Body of pancreas (tissue), 4 donors: Measurements from ENCODE around the gene ING5. TPM values are rescaled to one million over a fixed set of nuclear protein-coding genes. Genes with fewer than 3 reads are reported as not detected.

Experiments used
- ATAC-seq: fragments of 150-250 bp; one replicate; pipeline ENCODE4 v1.9.1; 2016
- DNase-seq, 4 donors: peaks; one replicate each; pipeline ENCODE4 v3.0.0-alpha.2; 2019
- H3K27ac ChIP-seq, 4 donors: fragments of 200-600 bp; sonication (generic); 1 replicate in 3 of 4; 2 replicates in 1 of 4; pipeline versions ENCODE4 v1.5.1 to v1.6.1; 2016 to 2019; ENCODE audit warnings: mild to moderate bottlenecking in 1 of 4, mixed read lengths in 1 of 4, moderate library complexity in 1 of 4
- H3K27me3 ChIP-seq, 2 donors: fragments of 200-600 bp; sonication (generic); one replicate each; pipeline ENCODE4 v1.6.0; 2016; ENCODE audit warnings: mild to moderate bottlenecking in 1 of 2
- H3K36me3 ChIP-seq, 2 donors: fragments of 200-600 bp; sonication (generic); replicated peaks in 1 of 2; 2 replicates each; pipeline ENCODE4 v1.5.1; 2016; ENCODE audit warnings: low read depth in 2 of 2; ENCODE audit not compliant: insufficient read depth in 1 of 2
- H3K4me1 ChIP-seq: fragments of 200-600 bp; sonication (generic); one replicate; pipeline ENCODE4 v1.6.0; 2016
- H3K4me3 ChIP-seq, 2 donors: fragments of 200-600 bp; sonication (generic); 1 replicate in 1 of 2; 2 replicates in 1 of 2; pipeline ENCODE4 v1.5.1; 2016 to 2019
- H3K9me3 ChIP-seq, 3 donors: fragments of 200-600 bp; sonication (generic); 1 replicate in 2 of 3; 2 replicates in 1 of 3; pipeline ENCODE4 v1.5.1; 2016
- CTCF ChIP-seq, 7 experiments: fragments of 450-650 bp in 4 of 7; fragments of 200-600 bp in 3 of 7; sonication (generic) in 3 of 7; IDR thresholded peaks; one replicate each; pipeline ENCODE4 v1.5.1; 2016 to 2019; ENCODE audit warnings: antibody characterized with exemption in 7 of 7
- POLR2A ChIP-seq, 3 donors: fragments of 450-650 bp; IDR thresholded peaks; one replicate each; pipeline ENCODE4 v1.6.1; 2016; ENCODE audit warnings: antibody characterized with exemption in 3 of 3, mild to moderate bottlenecking in 2 of 3
- WGBS, 2 donors: methylation state at CpG; one replicate each; pipeline ENCODE4 v1.1.5; 2017; 5-methylcytosine and 5-hydroxymethylcytosine counted together
- intact Hi-C: fragments of 100-400 bp; cut with DNase I; formaldehyde crosslinking; loops from one replicate; pipeline ENCODE4 v1.15.1; 2023
- total RNA-seq, 2 donors: library from RNA; depleted of rRNA; stranded (reverse); fragments of >200 nt; gene quantifications; one replicate each; pipeline ENCODE4 v1.1.0, GENCODE V29; 2016

The ING5 gene
- total RNA-seq, 2 donors from 2014 or later, result 28.5 to 89.0 TPM

- H3K27me3 ChIP-seq, result no peaks in the 10 kb centered on the region
- peaks cover 0 to 21% of the 10 kb centered on the region in 2 donors for H3K36me3 ChIP-seq
- no peak overlapping the region for H3K4me3 ChIP-seq
- DNase-seq, result no peak
- TF ChIP-seq CTCF (IDR thresholded peaks at IDR 0.05) (no peak), POLR2A (IDR thresholded peaks at IDR 0.05) (no peak)
- H3K4me1 ChIP-seq, result no peaks in the 10 kb centered on the region
- H3K27ac ChIP-seq, result no peak overlapping the region
- WGBS, 2 donors, result 86 to 97% methylated on average over 1 to 16 of the region's 16 CpGs
- H3K9me3 ChIP-seq, result peaks cover 0 to 3% (median 0%) of the 10 kb centered on the region in 3 donors
- no peak for ATAC-seq
- intact Hi-C loops, result no loop called here
These were observed 17.3 kb downstream of the ING5 start for GRCh38 chr2:241719093-241719492.

- Histone ChIP-seq H3K27ac (no peak overlapping the region), H3K4me1 (no peaks in the 10 kb centered on the region), H3K4me3 (no peak overlapping the region), H3K27me3 (no peaks in the 10 kb centered on the region), H3K9me3 (peaks cover 0 to 3% (median 0%) of the 10 kb centered on the region in 3 donors), H3K36me3 (peaks cover 0 to 18% of the 10 kb centered on the region in 2 donors)
- 92 to 95% methylated on average over 14 to 16 of the region's 19 CpGs for WGBS, 2 donors
- no peak for ATAC-seq
- intact Hi-C loops, result no loop called here
- TF ChIP-seq POLR2A (IDR thresholded peaks at IDR 0.05) (no peak), CTCF (IDR thresholded peaks at IDR 0.05) (no peak)
- DNase-seq, result no peak
These were observed 18.3 kb downstream of the ING5 start for GRCh38 chr2:241720099-241720498.

- WGBS, 2 donors, result 90 to 97% methylated on average over 9 to 14 of the region's 15 CpGs
- Histone ChIP-seq H3K4me1 (no peaks in the 10 kb centered on the region), H3K4me3 (no peak overlapping the region), H3K36me3 (peaks cover 0 to 18% of the 10 kb centered on the region in 2 donors), H3K27me3 (no peaks in the 10 kb centered on the region), H3K9me3 (peaks cover 0 to 3% (median 0%) of the 10 kb centered on the region in 3 donors), H3K27ac (no peak overlapping the region)
- no peak for TF ChIP-seq POLR2A (IDR thresholded peaks at IDR 0.05)
- intact Hi-C loops, result no loop called here
- DNase-seq (no peak), ATAC-seq (no peak)
These were observed 18.7 kb downstream of the ING5 start for GRCh38 chr2:241720560-241720959.

- WGBS, 2 donors, result 88 to 92% methylated on average over 11 to 12 of the region's 12 CpGs
- DNase-seq, result no peak
- Histone ChIP-seq H3K27me3 (no peaks in the 10 kb centered on the region), H3K9me3 (peaks cover 0 to 3% (median 0%) of the 10 kb centered on the region in 3 donors), H3K4me1 (no peaks in the 10 kb centered on the region), H3K4me3 (no peak overlapping the region), H3K36me3 (peaks cover 0 to 18% of the 10 kb centered on the region in 2 donors), H3K27ac (no peak overlapping the region)
- no peak for ATAC-seq
- intact Hi-C loops, result no loop called here
- TF ChIP-seq CTCF (IDR thresholded peaks at IDR 0.05) (no peak), POLR2A (IDR thresholded peaks at IDR 0.05) (no peak)
These were observed 20.0 kb downstream of the ING5 start for GRCh38 chr2:241721852-241722251.

- DNase-seq (no peak), ATAC-seq (no peak)
- Histone ChIP-seq H3K4me1 (no peaks in the 10 kb centered on the region), H3K27ac (no peak overlapping the region), H3K36me3 (peaks cover 0 to 18% of the 10 kb centered on the region in 2 donors), H3K4me3 (no peak overlapping the region), H3K9me3 (peaks cover 0 to 3% (median 0%) of the 10 kb centered on the region in 3 donors), H3K27me3 (no peaks in the 10 kb centered on the region)
- intact Hi-C loops, result no loop called here
- 97 to 99% methylated on average over 17 to 20 of the region's 21 CpGs for WGBS, 2 donors
- TF ChIP-seq CTCF (IDR thresholded peaks at IDR 0.05) (no peak), POLR2A (IDR thresholded peaks at IDR 0.05) (no peak)
These were observed 21.1 kb downstream of the ING5 start for GRCh38 chr2:241722896-241723454.
